Mucosa of descending colon (tissue), 3 donors: ENCODE measurements around the gene ATP13A1. TPM values are rescaled to one million over a fixed set of nuclear protein-coding genes. Genes with fewer than 3 reads are reported as not detected.
A peak's percentile ranks its signal among the peaks of the same experiment; 100 is the strongest.

Experiments
- ATAC-seq: fragments of 200-7000 bp; cut with Tn5 transposase; one replicate; pipeline ENCODE4 v1.9.1; 2020; ENCODE audit warnings: mild to moderate bottlenecking, moderate library complexity
- DNase-seq, 3 donors: peaks; one replicate each; pipeline ENCODE4 v3.0.0-alpha.2; 2020
- H3K36me3 ChIP-seq: fragments of 200-600 bp; one replicate; pipeline ENCODE4 v1.8.0; 2021; ENCODE audit warnings: low read depth, mild to moderate bottlenecking
- H3K4me1 ChIP-seq: fragments of 200-600 bp; one replicate; pipeline ENCODE4 v1.8.0; 2021; ENCODE audit warnings: low read depth, mild to moderate bottlenecking
- H3K4me3 ChIP-seq: fragments of 200-600 bp; one replicate; pipeline ENCODE4 v1.8.0; 2021; ENCODE audit warnings: mild to moderate bottlenecking
- H3K9me3 ChIP-seq: fragments of 200-600 bp; one replicate; pipeline ENCODE4 v1.8.0; 2021; ENCODE audit warnings: mild to moderate bottlenecking
- CTCF ChIP-seq: fragments of 200-600 bp; IDR thresholded peaks from one replicate; pipeline ENCODE4 v1.8.0; 2022; ENCODE audit warnings: antibody characterized with exemption, mild to moderate bottlenecking
- intact Hi-C, 2 donors: fragments of 100-400 bp; cut with DNase I in 1 of 2; cut with micrococcal nuclease in 1 of 2; formaldehyde crosslinking; loops; one replicate each; pipeline versions ENCODE4 v1.11.0 to v1.11.1; 2022; cut with DNase I, micrococcal nuclease
- total RNA-seq, 3 donors: library from RNA; stranded (reverse); fragmentation: NEBNext Ultra II Directional in 2 of 3; extraction: Animal tissue kit (Norgen Biotek cat#: 25700) in 2 of 3; gene quantifications; one replicate each; pipeline versions ENCODE4 v1.2.1 to v1.2.4, GENCODE V29; 2021 to 2023
- donor health status: DM: no; HTN: no; CAD: no; lungs with moderate emphysema.
- donor health status: DM: no; HTN: no; CAD: no.
- donor health status: DM: no; HTN: yes; CAD: no.

ATP13A1 gene
- total RNA-seq, 3 donors from 2014 or later, result 56.1 to 71.9 (median 58.1) TPM

- no peak for TF ChIP-seq CTCF
- intact Hi-C loops, result no loop called here
- Histone ChIP-seq H3K4me1 (no peaks in the 10 kb centered on the region), H3K9me3 (no peaks in the 10 kb centered on the region), H3K4me3 (no peak overlapping the region), H3K36me3 (peaks cover 7% of the 10 kb centered on the region)
- DNase-seq (no peak), ATAC-seq (no peak)
These were observed 13.1 kb downstream of the ATP13A1 start for GRCh38 chr19:19650331-19650730.

DNA sequence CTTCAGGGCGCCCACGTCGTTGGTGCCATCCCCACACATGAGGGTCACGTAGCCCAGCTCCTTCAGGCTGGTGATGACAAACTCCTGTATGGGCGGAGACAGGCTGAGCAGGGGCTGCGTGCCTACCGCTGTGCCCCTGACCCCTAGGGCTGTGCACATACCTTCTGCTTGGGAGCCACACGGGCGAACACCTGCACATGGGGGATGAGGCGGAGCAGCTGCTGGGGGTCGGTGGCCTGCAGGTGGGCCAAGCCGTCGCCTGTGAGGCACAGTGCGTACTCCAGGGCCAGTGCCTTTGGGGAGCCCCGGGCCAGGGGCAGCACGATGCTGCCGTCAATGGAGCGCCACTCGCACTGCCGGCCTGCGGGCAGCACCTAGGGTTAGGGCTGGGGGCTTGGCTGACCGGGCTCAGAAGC, 13.9 kb downstream of the ATP13A1 start:
- Histone ChIP-seq H3K4me1 (no peaks in the 10 kb centered on the region), H3K9me3 (no peaks in the 10 kb centered on the region), H3K36me3 (peaks cover 7% of the 10 kb centered on the region), H3K4me3 (no peak overlapping the region)
- ATAC-seq (no peak), DNase-seq (no peak)
- intact Hi-C loops, result no loop called here
- TF ChIP-seq CTCF, result no peak

- Histone ChIP-seq H3K36me3 (peaks cover 7% of the 10 kb centered on the region), H3K4me1 (no peaks in the 10 kb centered on the region), H3K4me3 (no peak overlapping the region), H3K9me3 (no peaks in the 10 kb centered on the region)
- ATAC-seq, result no peak
- DNase-seq, result no peak
- TF ChIP-seq CTCF, result no peak
- intact Hi-C loops, result no loop called here
These were observed 14.3 kb downstream of the ATP13A1 start for GRCh38 chr19:19649155-19649554.

GRCh38 chr19:19647037-19647835, 16.2 kb downstream of the ATP13A1 start:
- Histone ChIP-seq H3K4me3 (no peak overlapping the region), H3K9me3 (no peaks in the 10 kb centered on the region), H3K36me3 (no peaks in the 10 kb centered on the region), H3K4me1 (no peaks in the 10 kb centered on the region)
- no peak for TF ChIP-seq CTCF
- DNase-seq, result peak in 1 of 3 donors; percentile 50
- ATAC-seq, result no peak
- intact Hi-C loops, result no loop called here

DNA sequence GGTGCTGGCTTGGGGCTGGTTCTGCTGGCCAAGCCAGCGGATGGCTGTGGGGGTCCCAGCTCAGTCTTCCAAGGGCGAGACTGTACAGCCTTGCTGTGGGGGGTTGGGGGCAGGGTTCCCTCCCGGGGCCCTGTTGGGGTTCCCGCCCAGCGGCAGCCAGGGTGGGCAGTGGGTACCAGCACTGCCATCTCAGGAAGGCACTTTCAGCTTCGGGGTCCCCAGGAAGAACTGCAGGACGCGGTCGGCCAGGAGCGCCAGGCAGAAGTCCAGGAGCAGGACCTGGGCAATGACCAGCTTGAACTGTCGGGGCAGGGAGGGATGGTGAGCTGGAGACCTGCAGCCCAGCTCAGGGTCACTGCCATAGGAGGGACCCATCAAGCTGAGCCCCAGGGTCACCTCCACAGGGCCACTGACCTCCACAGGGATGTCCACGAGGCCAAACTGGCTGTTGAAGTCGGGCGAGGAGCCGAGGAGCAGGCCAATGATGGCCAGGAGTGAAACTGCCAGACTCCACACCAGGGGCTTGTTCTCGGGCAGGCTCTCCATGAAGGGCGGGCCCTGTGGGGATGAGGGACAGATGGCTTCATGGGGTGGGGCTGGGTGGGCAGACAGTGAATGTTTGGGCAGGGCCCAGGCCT, 18.1 kb downstream of the ATP13A1 start:
- intact Hi-C loops, result no loop called here
- DNase-seq, result no peak
- H3K9me3 ChIP-seq, result no peaks in the 10 kb centered on the region
- TF ChIP-seq CTCF, result no peak
- H3K36me3 ChIP-seq, result no peaks in the 10 kb centered on the region
- no peaks in the 10 kb centered on the region for H3K4me1 ChIP-seq
- ATAC-seq, result no peak
- H3K4me3 ChIP-seq, result no peak overlapping the region
